Measurements from ENCODE around the gene ACACB. TPM values are rescaled to one million over a fixed set of nuclear protein-coding genes. Genes with fewer than 3 reads are reported as not detected.

Gene ACACB
- total and polyA plus RNA-seq, 2 donors from 2014 or later: 13.8 to 56.8 TPM

DNA sequence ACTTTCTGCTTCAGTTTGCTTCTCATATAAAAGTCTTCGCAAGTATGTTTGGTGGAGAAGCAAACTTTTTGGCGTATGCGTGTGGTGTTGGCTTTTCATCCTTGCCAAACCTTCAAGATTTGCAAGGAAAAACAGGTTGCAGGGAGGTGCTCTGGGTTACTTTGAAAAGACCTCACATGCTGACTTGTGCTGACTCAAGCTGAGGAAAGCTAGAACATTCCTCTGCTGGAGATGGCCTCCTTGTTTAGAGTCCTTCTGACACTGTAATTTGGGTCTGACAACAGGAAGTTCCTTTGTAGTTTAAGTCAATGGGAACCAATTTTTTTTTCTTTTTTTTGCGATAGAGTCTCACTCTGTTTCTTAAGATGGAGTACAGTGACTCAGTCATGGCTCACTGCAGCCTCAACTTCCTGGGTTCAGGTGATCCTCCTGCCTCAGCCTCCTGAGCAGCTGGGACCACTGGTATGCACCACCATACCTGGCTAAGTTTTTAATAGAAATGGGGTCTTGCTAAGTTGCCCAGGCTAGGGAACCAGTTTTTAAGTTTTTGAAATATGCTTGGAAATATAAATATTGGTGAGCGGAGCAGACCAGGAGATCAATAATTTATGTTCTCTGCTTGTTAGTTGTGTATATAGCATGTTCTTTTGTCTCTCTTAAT is 2.6 kb upstream of the ACACB start:
- no peaks in the 10 kb centered on the region for H3K27me3 ChIP-seq (ENCODE audit: control insufficient read depth, insufficient read depth, low read length)
- H3K36me3 ChIP-seq (ENCODE audit: control insufficient read depth in 2 of 3, insufficient read depth in 3 of 3, low read length in 3 of 3): no peaks in the 10 kb centered on the region
- intact Hi-C loops (cut with DNase I): no loop called here
- DNase-seq (peak in 1 of 5 donors; percentile 26), FAIRE-seq (no peak)
- H3K4me3 ChIP-seq (ENCODE audit: low read length in 3 of 3): peak overlapping the region in 2 of 3 donors; percentile 35 to 60
- H3K9ac ChIP-seq (ENCODE audit: low read length in 3 of 3): peak overlapping the region in 1 of 3 donors; percentile 92
- peak overlapping the region; percentile 97 to 98 for H3K27ac ChIP-seq (ENCODE audit: low read depth in 2 of 2, low read length in 2 of 2)
- peaks cover 2 to 44% (median 41%) of the 10 kb centered on the region in 3 donors for H3K4me1 ChIP-seq (ENCODE audit: control insufficient read depth in 2 of 3, insufficient read depth in 2 of 3, low read depth in 1 of 3, low read length in 3 of 3)
- H3K9me3 ChIP-seq (ENCODE audit: control insufficient read depth in 2 of 3, insufficient read depth in 1 of 3, low read length in 3 of 3): no peaks in the 10 kb centered on the region
- TF ChIP-seq, protein P1, sequence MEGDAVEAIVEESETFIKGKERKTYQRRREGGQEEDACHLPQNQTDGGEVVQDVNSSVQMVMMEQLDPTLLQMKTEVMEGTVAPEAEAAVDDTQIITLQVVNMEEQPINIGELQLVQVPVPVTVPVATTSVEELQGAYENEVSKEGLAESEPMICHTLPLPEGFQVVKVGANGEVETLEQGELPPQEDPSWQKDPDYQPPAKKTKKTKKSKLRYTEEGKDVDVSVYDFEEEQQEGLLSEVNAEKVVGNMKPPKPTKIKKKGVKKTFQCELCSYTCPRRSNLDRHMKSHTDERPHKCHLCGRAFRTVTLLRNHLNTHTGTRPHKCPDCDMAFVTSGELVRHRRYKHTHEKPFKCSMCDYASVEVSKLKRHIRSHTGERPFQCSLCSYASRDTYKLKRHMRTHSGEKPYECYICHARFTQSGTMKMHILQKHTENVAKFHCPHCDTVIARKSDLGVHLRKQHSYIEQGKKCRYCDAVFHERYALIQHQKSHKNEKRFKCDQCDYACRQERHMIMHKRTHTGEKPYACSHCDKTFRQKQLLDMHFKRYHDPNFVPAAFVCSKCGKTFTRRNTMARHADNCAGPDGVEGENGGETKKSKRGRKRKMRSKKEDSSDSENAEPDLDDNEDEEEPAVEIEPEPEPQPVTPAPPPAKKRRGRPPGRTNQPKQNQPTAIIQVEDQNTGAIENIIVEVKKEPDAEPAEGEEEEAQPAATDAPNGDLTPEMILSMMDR (IDR thresholded peaks at IDR 0.05; ENCODE audit: borderline replicate concordance, extremely low read depth, insufficient read depth): no peak

DNA sequence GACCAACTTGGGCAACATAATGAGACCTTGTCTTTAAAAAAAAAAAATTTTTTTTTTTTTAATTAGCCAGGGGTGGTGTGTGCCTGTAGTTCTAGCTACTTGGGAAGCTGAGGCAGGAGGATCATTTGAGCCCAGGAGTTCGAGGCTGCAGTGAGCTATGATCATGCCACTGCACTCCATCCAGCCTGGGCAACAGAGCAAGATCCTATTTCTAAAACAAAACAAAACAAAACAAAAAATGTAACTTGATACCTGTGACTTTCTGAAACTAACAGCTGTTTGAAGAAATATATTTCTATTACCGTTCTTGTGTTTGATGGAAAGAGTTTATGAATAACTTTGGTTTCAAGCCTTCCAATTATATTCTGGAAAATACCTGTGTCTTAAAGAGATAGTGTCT is 1.7 kb upstream of the ACACB start:
- DNase-seq (no peak), FAIRE-seq (no peak)
- no peaks in the 10 kb centered on the region for H3K9me3 ChIP-seq (ENCODE audit: control insufficient read depth in 2 of 3, insufficient read depth in 1 of 3, low read length in 3 of 3)
- intact Hi-C loops (cut with DNase I): no loop called here
- H3K4me3 ChIP-seq (ENCODE audit: low read length in 3 of 3): peak overlapping the region in 2 of 3 donors; percentile 35 to 60
- H3K27me3 ChIP-seq (ENCODE audit: control insufficient read depth, insufficient read depth, low read length): no peaks in the 10 kb centered on the region
- H3K36me3 ChIP-seq (ENCODE audit: control insufficient read depth in 2 of 3, insufficient read depth in 3 of 3, low read length in 3 of 3): no peaks in the 10 kb centered on the region
- TF ChIP-seq, protein P1 (IDR thresholded peaks at IDR 0.05; ENCODE audit: borderline replicate concordance, extremely low read depth, insufficient read depth): no peak
- peak overlapping the region in 2 of 3 donors; percentile 46 to 92 for H3K9ac ChIP-seq (ENCODE audit: low read length in 3 of 3)
- peak overlapping the region; percentile 97 to 98 for H3K27ac ChIP-seq (ENCODE audit: low read depth in 2 of 2, low read length in 2 of 2)
- H3K4me1 ChIP-seq (ENCODE audit: control insufficient read depth in 2 of 3, insufficient read depth in 2 of 3, low read depth in 1 of 3, low read length in 3 of 3): peaks cover 2 to 45% (median 42%) of the 10 kb centered on the region in 3 donors

DNA sequence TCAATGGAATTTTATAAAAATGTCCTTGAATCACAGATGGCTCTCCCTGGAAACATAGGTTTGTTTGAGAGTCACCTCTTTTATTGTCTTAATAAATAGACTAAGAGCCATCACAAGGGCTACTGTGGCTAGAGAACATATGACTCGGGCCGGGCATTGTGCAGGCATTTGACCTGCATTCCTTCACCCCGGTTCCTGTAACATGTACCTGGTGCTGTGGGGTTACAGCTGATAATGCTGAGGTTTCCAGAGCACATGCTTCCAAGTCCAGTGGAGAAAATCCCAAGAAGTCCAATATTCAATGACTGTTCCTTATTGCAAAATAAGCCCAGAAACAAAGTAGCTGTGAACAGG is 1.0 kb upstream of the ACACB start:
- H3K27ac ChIP-seq (ENCODE audit: low read depth in 2 of 2, low read length in 2 of 2): peak overlapping the region; percentile 97 to 98
- DNase-seq: no peak
- no peaks in the 10 kb centered on the region for H3K27me3 ChIP-seq (ENCODE audit: control insufficient read depth, insufficient read depth, low read length)
- H3K4me3 ChIP-seq (ENCODE audit: low read length in 3 of 3): peak overlapping the region in 2 of 3 donors; percentile 30 to 60
- no peaks in the 10 kb centered on the region for H3K36me3 ChIP-seq (ENCODE audit: control insufficient read depth in 2 of 3, insufficient read depth in 3 of 3, low read length in 3 of 3)
- TF ChIP-seq, protein P1 (IDR thresholded peaks at IDR 0.05; ENCODE audit: borderline replicate concordance, extremely low read depth, insufficient read depth): no peak
- intact Hi-C loops (cut with DNase I): no loop called here
- H3K4me1 ChIP-seq (ENCODE audit: control insufficient read depth in 2 of 3, insufficient read depth in 2 of 3, low read depth in 1 of 3, low read length in 3 of 3): peaks cover 2 to 44% (median 43%) of the 10 kb centered on the region in 3 donors
- no peaks in the 10 kb centered on the region for H3K9me3 ChIP-seq (ENCODE audit: control insufficient read depth in 2 of 3, insufficient read depth in 1 of 3, low read length in 3 of 3)
- FAIRE-seq: no peak
- H3K9ac ChIP-seq (ENCODE audit: low read length in 3 of 3): peak overlapping the region in 1 of 3 donors; percentile 92
